ENCODE results near the gene GOLGA3.

DNA sequence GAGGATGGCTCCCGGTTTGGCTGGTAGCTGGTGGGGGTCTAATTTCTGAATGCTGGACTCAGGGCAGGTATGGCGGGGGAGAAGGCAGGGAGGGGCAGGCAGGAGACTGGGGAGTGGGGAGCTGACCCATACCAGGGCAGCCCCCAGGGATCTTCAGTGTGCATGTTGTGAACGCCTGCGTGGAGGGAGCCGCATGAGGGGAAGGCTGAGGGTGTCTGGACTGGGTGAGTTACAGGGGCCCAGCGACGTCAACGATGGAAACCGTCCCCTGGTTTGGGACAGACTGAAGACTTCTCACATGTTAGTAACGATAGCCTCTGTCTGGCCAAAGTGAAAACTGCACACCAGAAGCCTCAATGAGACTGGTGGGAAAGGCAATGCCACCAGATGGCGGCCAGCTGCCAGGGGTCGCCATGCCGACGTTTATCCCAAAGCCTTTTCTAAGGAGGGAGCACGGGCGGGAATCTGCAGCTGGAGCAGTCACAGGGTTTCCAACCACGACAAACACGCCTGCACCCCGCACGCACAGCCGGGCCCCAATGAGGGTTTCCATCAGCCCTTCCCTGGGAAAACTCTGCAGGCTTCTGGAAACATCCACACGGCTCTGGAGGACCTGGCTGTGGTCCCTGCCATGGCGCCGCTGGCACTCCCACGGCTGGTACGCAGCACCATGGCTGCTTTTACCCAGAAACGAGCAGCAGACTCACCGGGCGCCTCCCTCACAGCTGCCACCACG, 104.0 kb downstream of the GOLGA3 start:
- TF ChIP-seq POLR2A (IDR thresholded peaks at IDR 0.05), result no peak
- TF ChIP-seq, protein P1, sequence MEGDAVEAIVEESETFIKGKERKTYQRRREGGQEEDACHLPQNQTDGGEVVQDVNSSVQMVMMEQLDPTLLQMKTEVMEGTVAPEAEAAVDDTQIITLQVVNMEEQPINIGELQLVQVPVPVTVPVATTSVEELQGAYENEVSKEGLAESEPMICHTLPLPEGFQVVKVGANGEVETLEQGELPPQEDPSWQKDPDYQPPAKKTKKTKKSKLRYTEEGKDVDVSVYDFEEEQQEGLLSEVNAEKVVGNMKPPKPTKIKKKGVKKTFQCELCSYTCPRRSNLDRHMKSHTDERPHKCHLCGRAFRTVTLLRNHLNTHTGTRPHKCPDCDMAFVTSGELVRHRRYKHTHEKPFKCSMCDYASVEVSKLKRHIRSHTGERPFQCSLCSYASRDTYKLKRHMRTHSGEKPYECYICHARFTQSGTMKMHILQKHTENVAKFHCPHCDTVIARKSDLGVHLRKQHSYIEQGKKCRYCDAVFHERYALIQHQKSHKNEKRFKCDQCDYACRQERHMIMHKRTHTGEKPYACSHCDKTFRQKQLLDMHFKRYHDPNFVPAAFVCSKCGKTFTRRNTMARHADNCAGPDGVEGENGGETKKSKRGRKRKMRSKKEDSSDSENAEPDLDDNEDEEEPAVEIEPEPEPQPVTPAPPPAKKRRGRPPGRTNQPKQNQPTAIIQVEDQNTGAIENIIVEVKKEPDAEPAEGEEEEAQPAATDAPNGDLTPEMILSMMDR (IDR thresholded peaks at IDR 0.05), result no peak
